ENCODE data around the gene KDM7A.

Gene KDM7A

GRCh38 chr7:140195859-140196258, 19.1 kb upstream of the KDM7A start:
- H3K4me3 ChIP-seq (ENCODE audit: low read depth, low read length), result no peak overlapping the region
- no peak for DNase-seq (ENCODE audit: low read depth)
- TF ChIP-seq POLR2A (IDR thresholded peaks at IDR 0.05; ENCODE audit: extremely low read depth, insufficient read length) (no peak), MYC (IDR thresholded peaks at IDR 0.05; ENCODE audit: low read depth, low read length) (no peak)
- TF ChIP-seq, protein P1, sequence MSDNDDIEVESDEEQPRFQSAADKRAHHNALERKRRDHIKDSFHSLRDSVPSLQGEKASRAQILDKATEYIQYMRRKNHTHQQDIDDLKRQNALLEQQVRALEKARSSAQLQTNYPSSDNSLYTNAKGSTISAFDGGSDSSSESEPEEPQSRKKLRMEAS (IDR thresholded peaks at IDR 0.05; ENCODE audit: low read depth, low read length), result no peak
- TF ChIP-seq, protein P2, sequence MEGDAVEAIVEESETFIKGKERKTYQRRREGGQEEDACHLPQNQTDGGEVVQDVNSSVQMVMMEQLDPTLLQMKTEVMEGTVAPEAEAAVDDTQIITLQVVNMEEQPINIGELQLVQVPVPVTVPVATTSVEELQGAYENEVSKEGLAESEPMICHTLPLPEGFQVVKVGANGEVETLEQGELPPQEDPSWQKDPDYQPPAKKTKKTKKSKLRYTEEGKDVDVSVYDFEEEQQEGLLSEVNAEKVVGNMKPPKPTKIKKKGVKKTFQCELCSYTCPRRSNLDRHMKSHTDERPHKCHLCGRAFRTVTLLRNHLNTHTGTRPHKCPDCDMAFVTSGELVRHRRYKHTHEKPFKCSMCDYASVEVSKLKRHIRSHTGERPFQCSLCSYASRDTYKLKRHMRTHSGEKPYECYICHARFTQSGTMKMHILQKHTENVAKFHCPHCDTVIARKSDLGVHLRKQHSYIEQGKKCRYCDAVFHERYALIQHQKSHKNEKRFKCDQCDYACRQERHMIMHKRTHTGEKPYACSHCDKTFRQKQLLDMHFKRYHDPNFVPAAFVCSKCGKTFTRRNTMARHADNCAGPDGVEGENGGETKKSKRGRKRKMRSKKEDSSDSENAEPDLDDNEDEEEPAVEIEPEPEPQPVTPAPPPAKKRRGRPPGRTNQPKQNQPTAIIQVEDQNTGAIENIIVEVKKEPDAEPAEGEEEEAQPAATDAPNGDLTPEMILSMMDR (IDR thresholded peaks at IDR 0.05; ENCODE audit: low read depth, low read length), result no peak

DNA sequence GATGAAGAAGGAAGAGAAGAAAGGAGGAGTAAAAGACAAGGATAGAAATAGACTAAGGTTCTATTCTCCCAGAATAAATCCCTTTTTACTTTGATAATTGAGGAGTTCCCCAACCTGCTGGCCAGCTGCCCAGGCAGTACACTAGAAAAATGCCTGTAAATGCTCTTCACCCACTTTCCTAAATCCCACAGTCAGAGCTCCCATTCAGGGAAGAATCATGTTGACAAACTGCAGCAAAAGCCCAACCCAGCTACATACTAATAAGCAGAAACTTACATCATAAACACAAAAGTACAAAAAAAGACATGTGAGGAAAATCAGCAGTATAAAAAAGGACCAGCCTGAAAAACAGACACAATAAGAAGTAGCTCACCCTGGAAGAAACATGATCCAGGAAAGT, 15.8 kb upstream of the KDM7A start:
- DNase-seq (ENCODE audit: low read depth), result no peak
- H3K4me3 ChIP-seq (ENCODE audit: low read depth, low read length), result no peak overlapping the region
- TF ChIP-seq, protein P2 (IDR thresholded peaks at IDR 0.05; ENCODE audit: low read depth, low read length), result no peak
- TF ChIP-seq, protein P1 (IDR thresholded peaks at IDR 0.05; ENCODE audit: low read depth, low read length), result no peak
- TF ChIP-seq MYC (IDR thresholded peaks at IDR 0.05; ENCODE audit: low read depth, low read length) (no peak), POLR2A (IDR thresholded peaks at IDR 0.05; ENCODE audit: extremely low read depth, insufficient read length) (no peak)

DNA sequence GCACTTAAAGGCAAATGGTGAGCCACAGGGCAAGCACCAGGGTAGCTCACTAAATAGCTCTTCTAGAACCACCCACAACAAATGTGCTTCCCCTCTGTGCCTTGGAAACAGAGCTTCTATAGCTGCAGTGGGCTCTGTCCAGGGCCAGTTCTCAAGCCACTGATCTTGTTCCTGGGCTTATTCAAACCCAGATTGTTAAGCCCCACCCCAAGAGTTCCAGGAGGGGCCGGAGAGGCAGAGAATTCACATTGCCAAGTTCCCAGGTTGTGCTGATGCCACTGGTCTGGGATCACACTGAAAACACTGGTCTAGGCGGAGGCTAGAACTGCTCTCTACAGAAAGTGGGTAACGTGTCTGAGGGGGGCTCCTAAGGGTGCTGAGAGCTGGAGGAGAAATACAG, 15.4 kb upstream of the KDM7A start:
- no peak overlapping the region for H3K4me3 ChIP-seq (ENCODE audit: low read depth, low read length)
- no peak for DNase-seq (ENCODE audit: low read depth)
- TF ChIP-seq, protein P1 (IDR thresholded peaks at IDR 0.05; ENCODE audit: low read depth, low read length), result no peak
- TF ChIP-seq, protein P2 (IDR thresholded peaks at IDR 0.05; ENCODE audit: low read depth, low read length), result no peak
- TF ChIP-seq POLR2A (IDR thresholded peaks at IDR 0.05; ENCODE audit: extremely low read depth, insufficient read length) (no peak), MYC (IDR thresholded peaks at IDR 0.05; ENCODE audit: low read depth, low read length) (no peak)

DNA sequence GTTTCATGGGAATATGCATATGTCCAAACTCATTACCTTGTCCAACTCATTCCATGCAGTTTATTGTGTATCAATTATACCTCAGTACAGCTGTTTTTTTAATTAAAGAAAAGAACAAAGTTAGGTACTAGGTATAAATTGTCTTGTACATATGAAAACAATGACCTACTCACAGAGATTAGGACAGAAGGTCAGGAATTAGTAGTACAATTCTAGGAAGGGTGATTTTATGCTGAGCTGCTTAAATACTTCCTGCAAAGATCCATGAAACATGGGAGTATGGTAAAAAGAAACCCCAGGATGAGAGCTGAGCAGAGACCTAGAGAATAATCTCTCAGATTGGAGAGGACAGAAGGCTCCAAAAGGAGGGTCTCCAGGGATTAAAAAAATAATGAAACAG, 13.8 kb upstream of the KDM7A start:
- no peak overlapping the region for H3K4me3 ChIP-seq (ENCODE audit: low read depth, low read length)
- DNase-seq (ENCODE audit: low read depth), result no peak
- TF ChIP-seq POLR2A (IDR thresholded peaks at IDR 0.05; ENCODE audit: extremely low read depth, insufficient read length) (no peak), MYC (IDR thresholded peaks at IDR 0.05; ENCODE audit: low read depth, low read length) (no peak)
- TF ChIP-seq, protein P1 (IDR thresholded peaks at IDR 0.05; ENCODE audit: low read depth, low read length), result no peak
- TF ChIP-seq, protein P2 (IDR thresholded peaks at IDR 0.05; ENCODE audit: low read depth, low read length), result no peak

- no peak overlapping the region for H3K4me3 ChIP-seq (ENCODE audit: low read depth, low read length)
- DNase-seq (ENCODE audit: low read depth), result no peak
- TF ChIP-seq, protein P1 (IDR thresholded peaks at IDR 0.05; ENCODE audit: low read depth, low read length), result no peak
- TF ChIP-seq MYC (IDR thresholded peaks at IDR 0.05; ENCODE audit: low read depth, low read length) (no peak), POLR2A (IDR thresholded peaks at IDR 0.05; ENCODE audit: extremely low read depth, insufficient read length) (no peak)
- TF ChIP-seq, protein P2 (IDR thresholded peaks at IDR 0.05; ENCODE audit: low read depth, low read length), result no peak
Observed at GRCh38 chr7:140189917-140190316, 13.1 kb upstream of the KDM7A start.

DNA sequence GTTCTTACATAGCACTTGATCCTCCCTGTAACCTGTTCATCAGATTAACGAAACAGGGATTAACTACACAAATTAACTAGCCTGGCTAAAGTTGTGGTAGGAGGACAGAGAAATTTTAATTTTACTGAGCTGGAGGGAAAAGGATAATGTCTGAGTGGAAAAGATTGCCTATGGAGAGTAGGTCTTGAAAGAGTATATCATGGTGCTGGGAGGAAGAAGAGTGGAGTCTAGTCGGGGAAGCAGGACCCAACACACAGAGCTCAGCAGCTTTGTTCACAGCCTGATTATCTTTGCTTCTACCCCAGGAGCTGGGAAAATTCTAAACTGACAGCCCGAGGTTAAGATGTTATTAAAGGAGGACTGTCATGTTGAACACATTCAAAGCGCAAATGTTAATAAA, 6.1 kb upstream of the KDM7A start:
- no peak for DNase-seq (ENCODE audit: low read depth)
- no peak for TF ChIP-seq MYC (IDR thresholded peaks at IDR 0.05; ENCODE audit: low read depth, low read length)

More for the DNA sequence above, 6.1 kb upstream of the KDM7A start:
- H3K4me3 ChIP-seq (ENCODE audit: low read depth, low read length), result no peak overlapping the region

All from NB4 (cell line).